Thymus (tissue), 2 donors: ENCODE data around the gene DENND4B. TPM values are rescaled to one million over a fixed set of nuclear protein-coding genes. Genes with fewer than 3 reads are reported as not detected.

Experiments used
- polyA plus RNA-seq: library from polyadenylated mRNA; stranded (reverse); fragments of 200-250 nt; gene quantifications from one replicate; pipeline ENCODE4 v1.2.3, GENCODE V29; 2013
- total RNA-seq: library from RNA; stranded (reverse); fragments of 120-200 nt; gene quantifications from one replicate; pipeline ENCODE4 v1.2.4, GENCODE V29; 2013
- donor health status: healthy.

Gene DENND4B
- total and polyA plus RNA-seq, 2 donors = 9.6 to 76.0 TPM

Other genes with a start within 250 kb of the DENND4B start
- gene INTS3, start 218.7 kb downstream of the DENND4B start, total RNA-seq = 18.2 TPM
- gene INTS3, start 218.7 kb downstream of the DENND4B start, polyA plus RNA-seq = 59.9 TPM
- gene SLC27A3, start 171.3 kb downstream of the DENND4B start, total RNA-seq = 8.4 TPM
- 48.5 TPM for gene SLC27A3, start 171.3 kb downstream of the DENND4B start, polyA plus RNA-seq
- 6.6 TPM for gene GATAD2B, start 23.7 kb downstream of the DENND4B start, total RNA-seq
- gene GATAD2B, start 23.7 kb downstream of the DENND4B start, polyA plus RNA-seq = 11.9 TPM
- 9.8 TPM for gene CRTC2, start 11.9 kb upstream of the DENND4B start, total RNA-seq
- gene CRTC2, start 11.9 kb upstream of the DENND4B start, polyA plus RNA-seq = 70.5 TPM
- gene SLC39A1, start 16.8 kb upstream of the DENND4B start, total RNA-seq = 33.8 TPM
- gene SLC39A1, start 16.8 kb upstream of the DENND4B start, polyA plus RNA-seq = 44.9 TPM
- gene CREB3L4, start 21.2 kb upstream of the DENND4B start, total RNA-seq = 26.2 TPM
- gene CREB3L4, start 21.2 kb upstream of the DENND4B start, polyA plus RNA-seq = 17.7 TPM
- 134 TPM for gene JTB, start 31.0 kb upstream of the DENND4B start, total RNA-seq
- gene JTB, start 31.0 kb upstream of the DENND4B start, polyA plus RNA-seq = 180 TPM
- gene RAB13, start 39.6 kb upstream of the DENND4B start, total RNA-seq = 12.3 TPM
- 98.2 TPM for gene RAB13, start 39.6 kb upstream of the DENND4B start, polyA plus RNA-seq
- 10,992 TPM for gene RPS27, start 44.0 kb upstream of the DENND4B start, total RNA-seq
- 16,610 TPM for gene RPS27, start 44.0 kb upstream of the DENND4B start, polyA plus RNA-seq
- 0.14 TPM for gene NUP210L, start 208.4 kb upstream of the DENND4B start, total RNA-seq
- gene NUP210L, start 208.4 kb upstream of the DENND4B start, polyA plus RNA-seq = 0.05 TPM
- 315 TPM for gene TPM3, start 245.4 kb upstream of the DENND4B start, total RNA-seq
- gene TPM3, start 245.4 kb upstream of the DENND4B start, polyA plus RNA-seq = 304 TPM